Ectodermal cell (in vitro differentiated cells): Measurements from ENCODE around the gene SLC49A3.

ENCODE experiments used
- H3K27ac ChIP-seq: 2 replicates; pipeline ENCODE4 v1.7.0; 2013; ENCODE audit warnings: mild to moderate bottlenecking, low read depth, low read length; ENCODE audit not compliant: insufficient read depth, poor library complexity, severe bottlenecking
- H3K27me3 ChIP-seq: 2 replicates; pipeline ENCODE4 v1.7.0; 2013; ENCODE audit warnings: mild to moderate bottlenecking, low read length; ENCODE audit not compliant: insufficient read depth, control insufficient read depth, poor library complexity, severe bottlenecking
- H3K36me3 ChIP-seq: one replicate; pipeline ENCODE4 v1.7.0; 2013; ENCODE audit warnings: low read length; ENCODE audit not compliant: control insufficient read depth, insufficient read depth
- H3K4me1 ChIP-seq: one replicate; pipeline ENCODE4 v1.7.0; 2013; ENCODE audit warnings: low read length; ENCODE audit not compliant: control insufficient read depth, insufficient read depth
- H3K4me3 ChIP-seq: 2 replicates; pipeline ENCODE4 v1.7.0; 2013; ENCODE audit warnings: low read depth, low read length, control low read depth; ENCODE audit not compliant: insufficient read depth
- H3K9me3 ChIP-seq: 2 replicates; pipeline ENCODE4 v1.7.0; 2013; ENCODE audit warnings: mild to moderate bottlenecking, low read length, moderate library complexity; ENCODE audit not compliant: control insufficient read depth
- WGBS, 2 experiments: methylation state at CpG; one replicate each; pipeline ENCODE4 v1.1.7; 2013; ENCODE audit warnings: missing lambda C conversion rate in 2 of 2; 5-methylcytosine and 5-hydroxymethylcytosine counted together

Gene SLC49A3

DNA sequence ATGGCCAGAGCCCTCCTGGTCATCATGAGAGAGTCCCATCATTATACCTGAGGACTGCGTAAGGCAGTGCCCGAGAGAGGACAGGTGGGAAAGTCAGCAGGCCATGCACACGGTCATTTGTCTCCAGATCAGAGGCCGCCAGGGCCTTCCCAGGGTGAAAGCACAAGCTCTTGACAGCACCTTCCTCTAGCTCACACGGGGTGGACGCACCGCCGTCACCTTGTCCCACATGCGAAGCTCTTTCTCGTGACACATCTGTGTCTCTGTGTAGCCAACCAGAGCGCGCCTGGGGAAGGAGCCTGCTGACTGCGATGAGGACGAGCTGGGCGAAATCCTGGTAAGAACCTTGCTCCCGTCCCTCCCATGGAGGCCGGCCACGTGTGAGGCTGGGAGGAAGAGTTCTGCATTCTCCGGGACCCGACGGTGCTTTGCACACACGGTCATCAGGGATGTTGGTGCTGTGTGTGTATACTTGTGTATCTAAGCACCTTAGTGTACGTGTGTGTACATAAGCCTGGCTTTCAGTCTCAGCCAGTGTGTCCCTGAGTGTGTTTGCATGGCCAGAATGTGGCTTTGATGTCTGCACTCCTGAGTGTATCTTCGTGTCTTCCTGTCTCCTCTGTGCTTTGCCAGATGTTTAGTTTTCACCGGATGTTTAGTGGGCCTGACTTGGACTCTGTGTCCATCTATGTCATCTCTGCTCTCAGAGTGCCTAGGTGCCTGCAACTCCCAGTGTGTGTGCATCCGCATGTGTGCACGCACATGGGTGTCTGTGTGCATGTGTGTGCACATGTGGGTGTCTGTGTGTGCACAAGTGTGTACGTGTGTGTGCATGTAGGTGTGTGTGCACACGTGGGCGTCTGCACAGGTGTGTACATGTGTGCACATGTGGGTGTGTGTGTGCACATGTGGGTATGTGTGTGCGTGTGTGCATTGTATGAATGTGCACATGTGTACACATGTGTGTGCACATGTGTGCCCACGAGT is 30.0 kb downstream of the SLC49A3 start:
- no peak overlapping the region for H3K4me3 ChIP-seq
- no peak overlapping the region for H3K27ac ChIP-seq
- H3K36me3 ChIP-seq, result no peaks in the 10 kb centered on the region
- 94 to 95% methylated on average over 32 of the region's 32 CpGs for WGBS, 2 experiments
- H3K27me3 ChIP-seq, result no peaks in the 10 kb centered on the region
- H3K4me1 ChIP-seq, result no peaks in the 10 kb centered on the region
- H3K9me3 ChIP-seq, result no peaks in the 10 kb centered on the region

DNA sequence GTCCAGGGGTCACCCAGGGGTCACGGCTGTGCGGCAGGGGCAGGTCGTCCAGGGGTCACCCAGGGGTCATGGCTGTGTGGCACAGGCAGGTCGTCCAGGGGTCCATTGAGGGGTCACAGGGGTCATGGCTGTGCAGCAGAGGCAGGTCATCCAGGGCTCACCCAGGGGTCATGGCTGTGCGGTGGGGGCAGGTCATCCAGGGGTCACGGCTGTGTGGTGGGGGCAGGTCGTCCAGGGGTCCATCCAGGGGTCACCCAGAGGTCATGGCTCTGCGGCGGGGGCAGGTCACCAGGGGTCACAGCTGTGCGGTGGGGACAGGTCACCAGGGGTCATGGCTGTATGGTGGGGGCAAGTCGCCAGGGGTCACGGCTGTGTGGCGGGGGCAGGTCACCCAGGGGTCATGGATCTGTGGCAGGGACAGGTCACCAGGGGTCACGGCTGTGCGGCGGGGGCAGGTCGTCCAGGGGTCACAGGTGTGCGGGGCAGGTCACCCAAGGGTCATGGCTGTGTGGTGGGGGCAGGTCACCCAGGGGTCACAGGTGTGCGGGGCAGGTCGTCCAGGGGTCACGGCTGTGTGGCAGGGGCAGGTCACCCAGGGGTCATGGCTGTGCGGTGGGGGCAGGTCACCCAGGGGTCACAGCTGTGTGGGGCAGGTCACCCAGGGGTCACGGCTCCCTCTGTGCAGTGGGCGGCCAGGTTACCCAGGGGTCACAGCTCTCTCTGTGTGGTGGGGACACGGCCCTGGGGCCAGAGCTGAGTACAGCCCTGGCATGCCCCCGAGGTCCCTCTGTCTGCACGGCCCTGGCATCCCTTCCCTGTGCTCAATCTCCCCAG is 30.9 kb downstream of the SLC49A3 start:
- no peaks in the 10 kb centered on the region for H3K9me3 ChIP-seq
- 94 to 95% methylated on average over 27 of the region's 27 CpGs for WGBS, 2 experiments

DNA sequence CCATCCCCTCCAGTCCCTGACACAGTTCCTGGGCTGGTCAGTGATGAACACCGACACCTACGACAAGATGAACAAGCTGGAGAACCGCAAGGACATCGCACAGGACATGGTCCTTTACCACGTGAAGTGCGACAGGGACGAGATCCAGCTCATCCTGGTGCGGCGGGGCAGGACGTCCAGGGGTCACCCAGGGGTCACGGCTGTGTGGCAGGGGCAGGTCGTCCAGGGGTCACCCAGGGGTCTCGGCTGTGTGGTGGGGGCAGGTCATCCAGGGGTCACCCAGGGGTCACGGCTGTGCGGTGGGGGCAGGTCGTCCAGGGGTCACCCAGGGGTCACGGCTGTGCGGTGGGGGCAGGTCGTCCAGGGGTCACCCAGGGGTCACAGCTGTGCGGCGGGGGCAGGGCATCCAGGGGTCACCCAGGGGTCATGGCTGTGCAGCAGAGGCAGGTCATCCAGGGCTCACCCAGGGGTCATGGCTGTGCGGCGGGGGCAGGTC is 31.6 kb downstream of the SLC49A3 start:
- H3K36me3 ChIP-seq, result no peaks in the 10 kb centered on the region
- 95% methylated on average over 23 of the region's 23 CpGs for WGBS, 2 experiments

More for the DNA sequence above, 30.9 kb downstream of the SLC49A3 start:
- Histone ChIP-seq H3K4me1 (no peaks in the 10 kb centered on the region), H3K36me3 (no peaks in the 10 kb centered on the region), H3K27ac (no peak overlapping the region), H3K27me3 (no peaks in the 10 kb centered on the region), H3K4me3 (no peak overlapping the region)

DNA sequence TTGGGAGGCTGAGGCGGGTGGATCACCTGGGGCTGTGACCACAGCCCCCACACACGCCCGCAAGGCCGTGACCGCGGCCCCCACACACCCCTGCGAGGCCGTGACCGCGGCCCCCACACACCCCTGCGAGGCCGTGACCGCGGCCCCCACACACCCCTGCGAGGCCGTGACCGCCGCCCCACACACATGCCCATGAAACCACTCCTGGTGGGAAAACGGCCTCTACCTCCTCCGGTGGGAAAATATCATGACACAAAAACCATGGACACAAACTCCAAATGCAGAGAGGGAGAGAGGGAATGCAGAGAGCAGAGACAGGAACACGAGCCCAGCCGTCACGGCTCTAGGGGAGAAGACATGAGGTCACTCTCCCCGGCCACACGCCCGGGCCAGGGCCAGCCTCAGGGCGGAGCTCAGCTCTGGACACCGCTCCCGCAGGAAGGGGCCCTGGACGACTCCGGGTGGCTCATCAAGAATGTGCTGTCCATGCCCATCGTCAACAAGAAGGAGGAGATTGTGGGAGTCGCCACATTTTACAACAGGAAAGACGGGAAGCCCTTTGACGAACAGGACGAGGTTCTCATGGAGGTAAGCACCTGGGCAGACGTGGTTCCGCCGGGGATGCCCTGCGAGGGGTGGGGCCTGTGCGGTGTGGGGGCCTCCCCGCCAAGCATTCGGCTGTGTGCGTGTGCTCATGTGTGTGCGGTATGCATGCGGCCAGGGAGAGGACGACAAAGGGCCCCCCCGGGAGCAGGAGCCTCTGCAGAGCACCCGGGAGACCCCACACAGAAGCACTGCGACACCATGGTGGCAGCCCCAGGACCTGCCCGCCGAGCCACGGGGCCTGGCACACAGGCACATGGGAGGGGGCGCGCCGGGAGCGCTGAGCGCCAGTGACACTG is 32.3 kb downstream of the SLC49A3 start:
- WGBS, 2 experiments, result 93 to 94% methylated on average over 58 of the region's 58 CpGs
- H3K4me1 ChIP-seq, result no peaks in the 10 kb centered on the region
- H3K27me3 ChIP-seq, result no peaks in the 10 kb centered on the region
- H3K36me3 ChIP-seq, result no peaks in the 10 kb centered on the region
- no peak overlapping the region for H3K4me3 ChIP-seq
- H3K9me3 ChIP-seq, result no peaks in the 10 kb centered on the region
- H3K27ac ChIP-seq, result no peak overlapping the region

More for the DNA sequence above, 31.6 kb downstream of the SLC49A3 start:
- Histone ChIP-seq H3K4me1 (no peaks in the 10 kb centered on the region), H3K27ac (no peak overlapping the region), H3K27me3 (no peaks in the 10 kb centered on the region), H3K4me3 (no peak overlapping the region), H3K9me3 (no peaks in the 10 kb centered on the region)

DNA sequence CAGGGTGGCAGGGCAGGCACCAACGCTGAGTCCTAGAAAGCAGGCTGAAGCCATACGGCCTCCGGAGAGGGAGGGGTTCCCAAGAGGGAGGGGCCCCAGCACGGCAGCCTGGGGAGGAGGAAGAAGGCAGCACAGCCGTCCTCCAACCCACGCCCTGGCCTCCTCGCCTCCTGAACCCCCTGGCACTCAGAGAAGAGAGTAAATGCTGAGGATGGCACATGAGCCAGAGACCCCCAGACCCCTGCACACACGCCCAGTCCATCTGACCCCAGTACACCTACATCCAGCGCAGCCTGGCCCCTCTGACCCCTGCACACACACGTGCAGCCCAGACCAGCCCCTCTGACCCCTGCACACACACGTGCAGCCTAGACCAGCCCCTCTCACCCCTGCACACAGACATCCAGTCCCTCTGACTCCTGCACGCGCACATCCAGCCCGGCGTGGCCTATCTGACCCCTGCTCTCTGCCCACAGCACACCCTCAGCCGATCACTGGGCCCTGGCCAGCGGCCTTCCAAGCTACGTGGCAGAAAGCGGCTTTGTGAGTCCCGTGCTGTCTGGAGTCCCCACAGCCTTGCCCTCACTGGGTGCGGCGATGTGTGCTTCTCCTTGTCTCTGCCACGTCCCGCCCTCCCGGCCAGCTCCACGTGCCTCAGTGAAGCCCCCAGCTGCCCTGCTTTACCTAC is 33.3 kb downstream of the SLC49A3 start:
- WGBS, 2 experiments, result 89 to 92% methylated on average over 26 of the region's 26 CpGs
- Histone ChIP-seq H3K27ac (no peak overlapping the region), H3K36me3 (no peaks in the 10 kb centered on the region), H3K4me1 (no peaks in the 10 kb centered on the region), H3K4me3 (no peak overlapping the region), H3K9me3 (no peaks in the 10 kb centered on the region), H3K27me3 (no peaks in the 10 kb centered on the region)

DNA sequence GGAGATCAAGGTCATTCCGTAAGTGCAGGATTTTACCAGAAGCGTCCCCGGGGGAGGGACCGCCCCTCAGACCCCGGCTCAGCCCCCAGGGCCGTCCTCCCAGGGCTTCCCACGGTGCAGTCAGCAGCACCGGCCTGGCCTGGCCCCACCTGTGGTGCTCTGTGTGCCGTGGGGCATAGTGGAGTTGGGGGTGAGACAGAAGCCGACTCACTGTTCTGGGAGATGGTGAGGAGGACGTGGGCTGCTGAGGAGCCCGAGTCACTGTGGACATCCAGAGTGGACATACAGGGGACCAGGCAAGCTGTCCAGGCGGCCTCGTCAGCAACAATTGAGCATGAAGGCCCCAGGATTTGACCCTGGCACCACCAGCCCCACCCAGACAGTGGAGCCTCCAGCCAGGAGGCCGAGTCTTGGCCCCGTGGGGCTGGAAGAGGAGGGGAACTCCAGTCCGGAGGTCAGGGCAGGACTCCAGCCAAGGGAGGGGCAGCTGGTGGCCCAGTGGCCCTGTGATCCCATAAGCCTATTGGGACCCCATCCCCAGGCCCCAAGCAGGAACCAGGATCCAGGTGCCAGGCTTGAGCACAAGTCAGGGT is 34.0 kb downstream of the SLC49A3 start:
- H3K9me3 ChIP-seq, result no peaks in the 10 kb centered on the region
- H3K4me3 ChIP-seq, result no peak overlapping the region
- WGBS, 2 experiments, result 81 to 83% methylated on average over 17 of the region's 17 CpGs
- no peaks in the 10 kb centered on the region for H3K27me3 ChIP-seq
- H3K27ac ChIP-seq, result no peak overlapping the region
- H3K4me1 ChIP-seq, result no peaks in the 10 kb centered on the region
- no peaks in the 10 kb centered on the region for H3K36me3 ChIP-seq

DNA sequence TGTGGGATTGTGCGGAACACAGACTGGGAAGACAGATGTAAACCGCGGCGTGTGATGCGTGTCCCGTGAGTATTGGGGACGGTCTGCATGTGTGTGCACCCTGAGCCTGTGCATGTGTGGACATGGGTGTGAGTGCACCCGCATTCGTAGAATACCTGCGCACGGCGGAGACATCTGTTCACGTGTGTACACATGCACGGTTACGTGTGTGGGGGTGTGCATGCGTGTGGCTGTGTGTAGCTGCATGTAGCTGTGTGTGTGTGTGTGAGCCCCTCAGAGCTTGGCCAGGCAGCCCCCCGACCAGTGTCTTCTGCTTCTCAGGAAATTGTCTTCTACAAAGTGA is 34.5 kb downstream of the SLC49A3 start:
- Histone ChIP-seq H3K36me3 (no peaks in the 10 kb centered on the region), H3K27me3 (no peaks in the 10 kb centered on the region), H3K27ac (no peak overlapping the region), H3K4me3 (no peak overlapping the region), H3K9me3 (no peaks in the 10 kb centered on the region), H3K4me1 (peaks cover 3% of the 10 kb centered on the region)
- WGBS, 2 experiments, result 92 to 94% methylated on average over 17 of the region's 17 CpGs

DNA sequence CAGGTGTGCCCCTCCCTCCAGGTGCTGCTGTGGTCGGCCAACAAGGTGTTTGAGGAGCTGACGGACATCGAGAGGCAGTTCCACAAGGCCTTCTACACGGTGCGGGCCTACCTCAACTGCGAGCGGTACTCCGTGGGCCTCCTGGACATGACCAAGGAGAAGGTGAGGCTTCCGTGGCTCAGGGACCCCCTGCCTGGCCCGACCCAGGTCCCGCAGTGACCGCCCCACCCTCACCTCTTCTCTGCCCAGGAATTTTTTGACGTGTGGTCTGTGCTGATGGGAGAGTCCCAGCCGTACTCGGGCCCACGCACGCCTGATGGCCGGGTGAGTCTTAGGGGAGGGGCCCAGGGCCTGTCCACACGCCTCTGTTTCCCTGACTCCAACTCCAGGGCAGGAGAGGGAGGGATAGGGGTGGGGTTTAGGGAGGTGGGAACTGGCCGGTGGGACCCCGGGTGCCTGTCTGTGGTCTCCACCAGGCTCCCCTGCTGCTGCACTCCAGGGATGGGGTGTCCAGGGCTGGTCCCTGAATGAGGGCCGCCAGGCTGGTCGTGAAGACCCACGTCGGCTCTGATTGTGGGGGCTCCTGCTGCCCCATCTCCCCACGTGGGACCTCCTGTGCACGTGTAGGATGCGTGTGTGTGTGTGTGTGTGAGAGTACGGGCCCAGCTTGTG is 35.0 kb downstream of the SLC49A3 start:
- H3K4me3 ChIP-seq, result no peak overlapping the region
- 94% methylated on average over 29 of the region's 29 CpGs for WGBS, 2 experiments
- no peak overlapping the region for H3K27ac ChIP-seq
- H3K9me3 ChIP-seq, result no peaks in the 10 kb centered on the region
- H3K36me3 ChIP-seq, result no peaks in the 10 kb centered on the region
- H3K4me1 ChIP-seq, result peaks cover 8% of the 10 kb centered on the region
- H3K27me3 ChIP-seq, result no peaks in the 10 kb centered on the region
